HG02759 (cell line): ENCODE results near the gene TMPRSS11D.

Experiments used
- ATAC-seq: cut with Tn5 transposase; IDR thresholded peaks from one replicate; pipeline ENCODE4 v1.9.1; 2021; ENCODE audit warnings: mild to moderate bottlenecking, moderate library complexity; ENCODE audit not compliant: unreplicated experiment

TMPRSS11D gene

DNA sequence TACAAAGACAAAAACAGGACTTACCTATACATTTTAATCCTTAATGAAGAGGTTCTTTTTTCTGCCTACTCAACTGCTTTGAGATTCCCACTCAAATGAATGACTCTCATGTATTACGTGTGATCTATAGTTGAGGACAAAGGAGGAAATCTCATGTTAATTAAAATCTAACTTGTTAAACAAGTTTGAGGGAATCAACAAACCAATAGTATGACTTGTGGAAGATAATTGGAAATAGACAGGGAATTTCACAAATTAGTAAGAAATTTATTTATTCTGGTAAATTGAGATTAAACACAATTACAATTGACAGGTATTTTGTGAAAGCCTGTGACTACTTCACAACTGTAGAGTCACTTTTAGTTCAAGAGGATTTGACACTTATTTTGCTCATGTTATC is at the start of gene TMPRSS11D:
Gene TMPRSS11D, minus strand, starts transcription at position 101 of the 400 bp plus-strand sequence. Its CDS starts 69 bp downstream, at position 32.
- no peak for ATAC-seq

DNA sequence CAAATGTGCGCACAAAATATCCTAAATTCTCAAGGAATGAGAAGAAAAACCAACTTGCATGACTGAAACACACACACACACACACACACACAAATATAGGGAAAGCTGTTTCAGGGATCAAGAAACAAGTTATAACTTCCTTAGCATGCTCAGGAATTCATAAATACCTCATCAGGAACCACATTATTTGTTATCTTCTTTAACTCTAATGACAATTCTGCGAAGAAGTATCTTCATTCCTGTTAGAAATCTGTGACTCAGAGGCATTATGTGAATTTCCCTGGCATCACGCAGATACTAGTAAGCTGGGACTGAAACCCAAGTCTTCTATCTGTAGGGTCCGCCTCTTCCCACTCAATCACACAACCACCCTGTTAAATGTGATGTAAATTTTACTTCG is 49.2 kb upstream of the TMPRSS11D start:
- ATAC-seq: no peak

- no peak for ATAC-seq
Measured at GRCh38 chr4:67931256-67931655, 47.5 kb upstream of the TMPRSS11D start.

GRCh38 chr4:67929426-67929825 is 45.6 kb upstream of the TMPRSS11D start:
- ATAC-seq: no peak

- no peak for ATAC-seq
Measured at GRCh38 chr4:67928546-67928945, 44.7 kb upstream of the TMPRSS11D start.

DNA sequence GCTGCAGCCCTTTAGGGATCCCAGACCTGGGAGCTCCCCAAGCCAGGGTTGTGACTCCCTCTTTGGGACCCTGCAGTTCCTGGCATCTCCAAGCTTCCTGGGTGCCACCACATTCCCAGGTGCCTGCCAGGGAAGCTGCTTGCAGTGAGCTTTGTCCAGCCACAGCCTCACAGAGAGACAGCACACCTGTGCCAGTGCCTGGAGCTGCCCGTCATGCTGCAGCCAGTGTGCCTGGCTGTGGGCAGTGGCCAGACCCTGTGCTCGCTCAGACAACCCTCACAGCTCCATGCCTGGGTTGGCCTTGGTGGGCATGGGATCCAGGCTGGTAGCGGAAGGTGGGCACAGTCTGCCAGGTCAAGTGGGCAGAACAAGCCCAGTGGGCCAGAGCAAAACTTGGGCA is 43.4 kb upstream of the TMPRSS11D start:
- no peak for ATAC-seq

GRCh38 chr4:67926485-67926884 is 42.7 kb upstream of the TMPRSS11D start:
- ATAC-seq: no peak

DNA sequence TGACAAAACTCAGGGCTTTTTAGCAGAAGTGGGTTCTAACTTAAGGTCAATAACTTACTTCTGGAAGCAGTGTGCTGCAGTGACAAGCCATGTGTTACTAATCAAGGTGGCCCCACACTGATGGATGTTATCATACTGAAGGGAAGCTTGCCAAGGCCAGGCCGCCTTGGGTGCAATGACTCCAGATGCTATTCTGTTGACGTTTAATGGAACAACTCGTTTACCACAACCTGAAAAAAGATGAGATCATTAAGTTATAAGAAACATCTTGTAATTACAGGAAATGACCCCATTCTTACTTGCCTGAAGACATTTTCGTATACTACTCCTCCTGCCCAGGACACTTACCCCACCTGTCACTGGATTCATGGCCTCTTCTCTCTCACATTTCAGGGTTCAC is 38.9 kb upstream of the TMPRSS11D start:
- no peak for ATAC-seq

DNA sequence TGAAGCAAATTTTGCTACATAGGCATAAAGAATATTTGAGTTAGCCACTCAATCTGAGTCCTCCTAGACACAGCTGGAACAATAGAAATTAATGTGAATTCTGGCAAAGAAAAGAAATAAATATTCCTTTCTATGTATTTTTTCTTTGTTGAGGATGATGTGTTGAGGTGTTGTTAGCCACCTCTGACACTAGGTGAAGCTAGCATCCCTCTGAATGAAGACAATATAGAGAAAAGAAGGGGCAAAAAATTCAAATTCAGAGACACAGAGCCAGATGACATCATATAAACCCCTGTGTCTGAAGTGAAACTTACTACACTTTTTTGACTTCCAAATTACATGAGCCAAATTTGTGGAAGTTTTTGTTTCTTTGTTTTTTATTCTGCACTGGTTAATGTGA is 34.6 kb upstream of the TMPRSS11D start:
- ATAC-seq: no peak

DNA sequence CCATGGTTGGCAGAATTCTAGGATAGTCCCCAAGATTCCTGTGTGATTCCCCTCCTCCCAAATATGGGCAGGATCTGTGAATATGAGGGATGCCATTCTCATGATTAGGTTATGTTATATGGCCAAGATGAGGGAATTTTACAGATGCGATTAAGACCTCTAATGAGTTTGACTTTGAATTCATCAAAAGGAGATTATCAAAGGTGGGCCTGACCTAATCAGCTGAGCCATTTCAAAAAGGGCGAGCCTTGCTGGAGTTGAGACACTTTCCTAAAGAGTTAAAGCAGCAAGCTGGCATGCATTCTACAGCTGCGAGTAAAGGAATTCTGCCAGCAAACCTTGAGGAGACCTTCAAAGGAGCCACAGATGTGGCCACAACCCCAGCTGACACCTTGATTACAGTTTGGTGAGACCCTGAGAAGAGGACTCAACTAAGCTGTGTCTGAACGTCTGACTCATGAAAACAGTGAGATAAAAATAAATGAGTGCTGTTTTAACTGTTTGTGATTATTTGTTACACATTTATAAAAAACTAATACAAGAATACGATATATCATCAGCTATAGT is 31.7 kb upstream of the TMPRSS11D start:
- no peak for ATAC-seq

GRCh38 chr4:67912080-67912479 is 28.3 kb upstream of the TMPRSS11D start:
- ATAC-seq: no peak

- ATAC-seq: no peak
Measured at GRCh38 chr4:67911638-67912037, 27.8 kb upstream of the TMPRSS11D start.

DNA sequence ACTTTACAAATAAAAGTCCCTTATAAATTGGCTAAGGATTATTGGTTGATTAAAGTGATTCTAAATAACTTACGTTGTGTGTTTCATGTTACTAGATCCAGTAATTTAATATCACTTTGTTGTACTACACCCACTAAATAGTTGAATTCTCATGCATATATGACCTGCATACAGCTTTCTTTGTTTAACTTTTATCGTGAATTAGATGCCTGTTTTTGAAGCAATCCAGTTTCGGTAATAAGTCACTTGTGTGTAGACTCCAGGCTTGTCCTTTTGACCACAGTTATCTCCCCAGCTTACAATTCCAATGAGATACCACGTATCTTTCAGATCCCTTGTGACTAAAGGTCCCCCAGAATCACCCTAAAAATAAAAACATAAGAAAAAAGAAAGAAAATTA is 27.3 kb upstream of the TMPRSS11D start:
- no peak for ATAC-seq

DNA sequence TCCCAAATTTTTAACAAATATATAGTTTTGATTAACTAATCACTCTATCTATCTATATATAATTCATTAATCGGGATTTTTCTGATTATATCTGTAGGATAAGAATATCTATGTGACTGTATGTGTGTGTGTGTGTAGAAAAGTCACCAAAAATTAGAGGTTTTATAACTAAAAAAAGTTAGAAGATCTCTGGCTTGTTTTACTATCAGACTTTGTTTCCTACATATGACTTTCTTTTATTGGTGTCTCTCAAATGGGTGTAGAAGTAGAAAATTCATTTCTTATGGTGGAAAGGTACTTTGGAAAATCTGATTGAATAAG is 26.7 kb upstream of the TMPRSS11D start:
- ATAC-seq: no peak

GRCh38 chr4:67909905-67910584 is 26.2 kb upstream of the TMPRSS11D start:
- no peak for ATAC-seq

GRCh38 chr4:67907650-67908049 is 23.8 kb upstream of the TMPRSS11D start:
- ATAC-seq: no peak

DNA sequence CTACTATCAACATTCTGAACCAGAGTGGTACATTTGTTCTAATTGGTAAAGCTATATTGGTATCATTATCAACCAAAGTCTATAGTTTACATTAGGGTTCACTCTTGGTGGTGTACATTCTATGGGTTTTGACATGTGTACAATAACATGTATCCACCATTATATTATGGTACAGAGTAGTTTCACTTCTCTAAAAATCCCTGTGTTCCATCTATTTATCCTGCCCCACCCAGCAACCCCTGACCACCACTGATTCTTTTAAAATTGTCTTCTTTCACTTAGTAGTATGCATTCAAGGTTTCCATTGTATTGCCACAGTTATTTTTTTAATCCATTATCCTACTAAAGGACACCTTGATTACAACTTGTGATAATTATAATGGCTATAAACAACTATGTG is 15.3 kb upstream of the TMPRSS11D start:
- ATAC-seq: no peak

GRCh38 chr4:67897686-67898085 is 13.9 kb upstream of the TMPRSS11D start:
- no peak for ATAC-seq

GRCh38 chr4:67896421-67897065 is 12.7 kb upstream of the TMPRSS11D start:
- no peak for ATAC-seq

- no peak for ATAC-seq
Measured at GRCh38 chr4:67894659-67895058, 10.9 kb upstream of the TMPRSS11D start.

DNA sequence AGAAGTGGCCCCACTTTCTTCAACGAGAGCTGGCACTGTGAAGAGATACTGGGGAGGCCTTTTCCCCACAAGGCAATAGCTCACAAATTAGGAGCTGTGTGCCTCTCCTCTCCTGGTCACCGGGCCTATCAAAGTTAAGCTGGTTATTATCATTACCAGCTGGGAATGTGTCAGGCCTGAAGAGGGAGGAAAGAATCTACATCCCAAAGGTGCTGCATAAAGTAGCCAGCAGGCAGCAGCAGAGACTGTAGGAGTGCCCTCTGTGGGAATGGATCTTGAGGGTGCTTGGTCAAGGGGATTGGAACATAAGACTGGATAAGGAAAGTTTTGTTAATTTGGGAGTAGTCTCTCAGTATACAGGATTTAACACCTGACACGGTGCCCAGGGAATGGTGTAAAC is 9.1 kb upstream of the TMPRSS11D start:
- ATAC-seq: no peak

DNA sequence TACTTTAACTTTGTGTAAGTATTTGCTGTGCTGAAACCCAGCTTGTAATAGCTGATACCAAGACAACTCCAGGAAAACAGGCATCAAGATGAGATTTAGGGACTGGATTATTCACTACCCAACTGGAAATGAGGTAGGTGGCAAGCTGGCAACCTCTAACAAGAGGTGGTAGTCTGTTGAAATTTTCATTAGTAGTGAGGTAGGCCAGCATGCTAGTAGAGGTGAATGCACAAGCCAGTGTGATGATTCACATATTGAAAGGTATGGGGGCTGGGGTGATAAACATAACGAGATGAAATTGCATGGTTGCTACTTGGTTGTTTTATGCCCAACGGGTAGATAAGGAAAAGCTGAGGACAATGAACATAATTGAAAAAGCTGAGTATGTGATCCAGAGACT is 8.5 kb upstream of the TMPRSS11D start:
- no peak for ATAC-seq

DNA sequence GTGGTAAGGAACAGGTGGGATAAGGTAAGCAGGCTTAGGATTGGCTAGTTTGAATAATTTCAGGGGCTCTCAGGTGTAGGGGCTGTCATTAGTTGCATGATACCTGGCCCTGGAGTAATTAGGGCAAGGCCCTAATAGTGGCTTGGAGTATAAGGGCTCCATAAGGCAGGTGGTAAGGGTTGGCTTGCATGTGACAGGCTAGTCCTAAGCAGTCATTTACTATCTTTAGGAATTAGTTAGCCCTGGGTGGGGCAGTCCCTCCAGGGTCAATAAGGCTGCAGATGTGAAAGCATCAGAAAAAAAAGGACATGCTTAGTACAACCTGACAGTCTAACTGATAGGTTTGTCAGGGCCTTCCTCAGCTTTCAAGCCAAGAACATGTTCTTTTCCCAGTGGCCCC is 7.8 kb upstream of the TMPRSS11D start:
- no peak for ATAC-seq
